Activated T-cell treated with anti-CD3 and anti-CD28 coated beads for 24 hours (primary cell): ENCODE results near the gene ZNF592.
"Not testable (repeated sequence)": the region's sequence is repeated elsewhere in the genome, so short reads cannot be mapped to it uniquely, and the experiment has no call there.

ENCODE experiments used
- DNase-seq: peaks from one replicate; pipeline ENCODE4 v3.0.0-alpha.2; 2020; ENCODE audit warnings: low read depth

Gene ZNF592

GRCh38 chr15:84749111-84749991, 959 bp downstream of the ZNF592 start:
- DNase-seq: no peak

GRCh38 chr15:84750583-84751092, 2.2 kb downstream of the ZNF592 start:
- DNase-seq: no peak

GRCh38 chr15:84751721-84752120, 3.3 kb downstream of the ZNF592 start:
- DNase-seq: not testable (repeated sequence)

GRCh38 chr15:84752195-84752594, 3.8 kb downstream of the ZNF592 start:
- DNase-seq: no peak

GRCh38 chr15:84752700-84753099, 4.3 kb downstream of the ZNF592 start:
- no peak for DNase-seq

- DNase-seq: not testable (repeated sequence)
Measured at GRCh38 chr15:84754889-84755288, 6.5 kb downstream of the ZNF592 start.

- DNase-seq: no peak
Measured at GRCh38 chr15:84755736-84756527, 7.5 kb downstream of the ZNF592 start.

- no peak for DNase-seq
Measured at GRCh38 chr15:84759018-84759417, 10.6 kb downstream of the ZNF592 start.

- DNase-seq: no peak
Measured at GRCh38 chr15:84760219-84760618, 11.8 kb downstream of the ZNF592 start.

GRCh38 chr15:84761607-84762131, 13.3 kb downstream of the ZNF592 start:
- DNase-seq: no peak

- DNase-seq: no peak
Measured at GRCh38 chr15:84762840-84763572, 14.6 kb downstream of the ZNF592 start.

GRCh38 chr15:84764585-84764984, 16.2 kb downstream of the ZNF592 start:
- DNase-seq: no peak

- DNase-seq: no peak
Measured at GRCh38 chr15:84764989-84765388, 16.6 kb downstream of the ZNF592 start.

- no peak for DNase-seq
Measured at GRCh38 chr15:84765675-84766074, 17.3 kb downstream of the ZNF592 start.

- no peak for DNase-seq
Measured at GRCh38 chr15:84766461-84767035, 18.2 kb downstream of the ZNF592 start.

- no peak for DNase-seq
Measured at GRCh38 chr15:84772031-84772430, 23.6 kb downstream of the ZNF592 start.

GRCh38 chr15:84772467-84772866, 24.1 kb downstream of the ZNF592 start:
- no peak for DNase-seq

- no peak for DNase-seq
Measured at GRCh38 chr15:84773716-84774115, 25.3 kb downstream of the ZNF592 start.

GRCh38 chr15:84775867-84776449, 27.6 kb downstream of the ZNF592 start:
- no peak for DNase-seq

- DNase-seq: no peak
Measured at GRCh38 chr15:84778194-84778593, 29.8 kb downstream of the ZNF592 start.

GRCh38 chr15:84780492-84780891, 32.1 kb downstream of the ZNF592 start:
- no peak for DNase-seq
